ENCODE data around the gene MSANTD3. TPM values are rescaled to one million over a fixed set of nuclear protein-coding genes. Genes with fewer than 3 reads are reported as not detected.

Gene MSANTD3
- total and polyA plus RNA-seq, 2 experiments from 2014 or later = 19.7 to 34.5 TPM

DNA sequence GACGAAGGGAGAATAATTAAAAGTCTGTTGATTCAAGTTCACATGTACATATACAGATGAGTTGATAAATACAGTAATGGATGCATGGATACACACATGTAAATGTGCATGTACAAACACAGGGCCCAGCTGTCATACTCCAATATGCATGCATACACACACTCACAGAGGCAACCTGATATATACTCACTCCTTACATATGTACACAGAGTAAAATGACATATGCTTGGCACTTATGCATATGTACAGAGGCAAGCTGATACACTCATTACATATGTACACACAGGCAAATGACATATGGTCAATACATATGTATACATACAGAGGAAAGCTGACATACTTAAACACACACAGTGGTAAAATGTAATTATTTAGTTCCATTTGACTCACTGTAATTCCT, 38.8 kb downstream of the MSANTD3 start (continued):
- TF ChIP-seq, protein P1, sequence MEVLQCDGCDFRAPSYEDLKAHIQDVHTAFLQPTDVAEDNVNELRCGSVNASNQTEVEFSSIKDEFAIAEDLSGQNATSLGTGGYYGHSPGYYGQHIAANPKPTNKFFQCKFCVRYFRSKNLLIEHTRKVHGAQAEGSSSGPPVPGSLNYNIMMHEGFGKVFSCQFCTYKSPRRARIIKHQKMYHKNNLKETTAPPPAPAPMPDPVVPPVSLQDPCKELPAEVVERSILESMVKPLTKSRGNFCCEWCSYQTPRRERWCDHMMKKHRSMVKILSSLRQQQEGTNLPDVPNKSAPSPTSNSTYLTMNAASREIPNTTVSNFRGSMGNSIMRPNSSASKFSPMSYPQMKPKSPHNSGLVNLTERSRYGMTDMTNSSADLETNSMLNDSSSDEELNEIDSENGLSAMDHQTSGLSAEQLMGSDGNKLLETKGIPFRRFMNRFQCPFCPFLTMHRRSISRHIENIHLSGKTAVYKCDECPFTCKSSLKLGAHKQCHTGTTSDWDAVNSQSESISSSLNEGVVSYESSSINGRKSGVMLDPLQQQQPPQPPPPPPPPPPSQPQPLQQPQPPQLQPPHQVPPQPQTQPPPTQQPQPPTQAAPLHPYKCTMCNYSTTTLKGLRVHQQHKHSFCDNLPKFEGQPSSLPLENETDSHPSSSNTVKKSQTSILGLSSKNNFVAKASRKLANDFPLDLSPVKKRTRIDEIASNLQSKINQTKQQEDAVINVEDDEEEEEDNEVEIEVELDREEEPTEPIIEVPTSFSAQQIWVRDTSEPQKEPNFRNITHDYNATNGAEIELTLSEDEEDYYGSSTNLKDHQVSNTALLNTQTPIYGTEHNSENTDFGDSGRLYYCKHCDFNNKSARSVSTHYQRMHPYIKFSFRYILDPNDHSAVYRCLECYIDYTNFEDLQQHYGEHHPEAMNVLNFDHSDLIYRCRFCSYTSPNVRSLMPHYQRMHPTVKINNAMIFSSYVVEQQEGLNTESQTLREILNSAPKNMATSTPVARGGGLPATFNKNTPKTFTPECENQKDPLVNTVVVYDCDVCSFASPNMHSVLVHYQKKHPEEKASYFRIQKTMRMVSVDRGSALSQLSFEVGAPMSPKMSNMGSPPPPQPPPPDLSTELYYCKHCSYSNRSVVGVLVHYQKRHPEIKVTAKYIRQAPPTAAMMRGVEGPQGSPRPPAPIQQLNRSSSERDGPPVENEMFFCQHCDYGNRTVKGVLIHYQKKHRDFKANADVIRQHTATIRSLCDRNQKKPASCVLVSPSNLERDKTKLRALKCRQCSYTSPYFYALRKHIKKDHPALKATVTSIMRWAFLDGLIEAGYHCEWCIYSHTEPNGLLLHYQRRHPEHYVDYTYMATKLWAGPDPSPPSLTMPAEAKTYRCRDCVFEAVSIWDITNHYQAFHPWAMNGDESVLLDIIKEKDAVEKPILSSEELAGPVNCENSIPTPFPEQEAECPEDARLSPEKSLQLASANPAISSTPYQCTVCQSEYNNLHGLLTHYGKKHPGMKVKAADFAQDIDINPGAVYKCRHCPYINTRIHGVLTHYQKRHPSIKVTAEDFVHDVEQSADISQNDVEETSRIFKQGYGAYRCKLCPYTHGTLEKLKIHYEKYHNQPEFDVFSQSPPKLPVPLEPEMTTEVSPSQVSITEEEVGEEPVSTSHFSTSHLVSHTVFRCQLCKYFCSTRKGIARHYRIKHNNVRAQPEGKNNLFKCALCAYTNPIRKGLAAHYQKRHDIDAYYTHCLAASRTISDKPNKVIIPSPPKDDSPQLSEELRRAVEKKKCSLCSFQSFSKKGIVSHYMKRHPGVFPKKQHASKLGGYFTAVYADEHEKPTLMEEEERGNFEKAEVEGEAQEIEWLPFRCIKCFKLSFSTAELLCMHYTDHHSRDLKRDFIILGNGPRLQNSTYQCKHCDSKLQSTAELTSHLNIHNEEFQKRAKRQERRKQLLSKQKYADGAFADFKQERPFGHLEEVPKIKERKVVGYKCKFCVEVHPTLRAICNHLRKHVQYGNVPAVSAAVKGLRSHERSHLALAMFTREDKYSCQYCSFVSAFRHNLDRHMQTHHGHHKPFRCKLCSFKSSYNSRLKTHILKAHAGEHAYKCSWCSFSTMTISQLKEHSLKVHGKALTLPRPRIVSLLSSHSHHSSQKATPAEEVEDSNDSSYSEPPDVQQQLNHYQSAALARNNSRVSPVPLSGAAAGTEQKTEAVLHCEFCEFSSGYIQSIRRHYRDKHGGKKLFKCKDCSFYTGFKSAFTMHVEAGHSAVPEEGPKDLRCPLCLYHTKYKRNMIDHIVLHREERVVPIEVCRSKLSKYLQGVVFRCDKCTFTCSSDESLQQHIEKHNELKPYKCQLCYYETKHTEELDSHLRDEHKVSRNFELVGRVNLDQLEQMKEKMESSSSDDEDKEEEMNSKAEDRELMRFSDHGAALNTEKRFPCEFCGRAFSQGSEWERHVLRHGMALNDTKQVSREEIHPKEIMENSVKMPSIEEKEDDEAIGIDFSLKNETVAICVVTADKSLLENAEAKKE (CRISPR knock-in tag; IDR thresholded peaks at IDR 0.05) = no peak
- TF ChIP-seq EZH2phosphoT487 (IDR thresholded peaks at IDR 0.05; ENCODE audit: unreplicated experiment) (no peak), CREB1 (CRISPR knock-in tag; IDR thresholded peaks at IDR 0.05; ENCODE audit: low read depth) (no peak), EZH2 (IDR thresholded peaks at IDR 0.05; ENCODE audit: low read depth, unreplicated experiment) (no peak)

DNA sequence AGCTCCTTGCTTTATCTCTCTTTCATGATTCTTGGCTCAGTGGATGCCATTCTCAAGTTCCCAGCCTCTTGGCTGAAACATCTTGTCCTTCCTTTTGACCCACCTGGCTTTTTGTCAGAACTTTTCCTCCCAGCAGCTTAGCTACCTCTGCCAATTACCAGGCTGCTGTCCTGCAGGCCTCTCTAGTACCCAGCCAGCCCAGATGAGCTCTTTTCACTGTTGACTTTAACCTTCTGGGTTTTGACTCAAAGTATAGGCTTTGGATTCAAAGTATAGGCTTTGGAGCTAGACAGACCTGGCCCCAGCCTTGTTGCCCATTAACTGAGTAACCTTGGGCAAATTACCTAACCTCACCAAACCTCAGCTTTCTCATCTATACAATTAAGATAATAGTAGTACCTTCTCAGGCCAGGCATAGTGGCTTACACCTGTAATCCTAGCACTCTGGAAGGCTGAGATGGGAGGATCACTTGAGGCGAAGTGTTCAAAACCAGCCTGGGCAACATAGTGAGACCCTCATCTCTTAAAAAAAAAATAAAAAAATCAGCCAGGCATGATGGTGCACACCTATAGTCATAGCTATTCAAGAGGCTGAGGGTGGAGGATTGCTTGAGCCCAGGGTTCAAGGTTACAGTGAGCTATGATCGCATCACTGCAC, 39.4 kb downstream of the MSANTD3 start:
- Mint-ChIP-seq H3K4me3 (no peak overlapping the region), H3K27me3 (ENCODE audit: insufficient read depth, low read depth, poor library complexity) (peaks cover 3% of the 10 kb centered on the region), H3K27ac (no peak overlapping the region), H3K9me3 (no peaks in the 10 kb centered on the region), H3K36me3 (ENCODE audit: low read depth) (no peaks in the 10 kb centered on the region), H3K4me1 (peaks cover 16% of the 10 kb centered on the region)
- no peaks in the 10 kb centered on the region for H3K27me3 ChIP-seq (ENCODE audit: insufficient read depth)
- no peaks in the 10 kb centered on the region for H3K79me2 ChIP-seq (replicated peaks; ENCODE audit: insufficient read depth)
- no peak overlapping the region for H3K4me2 ChIP-seq
- DNase-seq (ENCODE audit: low spot score) = no peak
- no peaks in the 10 kb centered on the region for H3K9me2 ChIP-seq (ENCODE audit: insufficient read depth)
- H3K4me3 ChIP-seq = no peak overlapping the region
- H3F3A ChIP-seq (replicated peaks; ENCODE audit: low read depth) = no peaks in the 10 kb centered on the region
- H4K20me1 ChIP-seq (replicated peaks; ENCODE audit: insufficient read depth) = no peaks in the 10 kb centered on the region
- H2AFZ ChIP-seq = no peak overlapping the region
- H3K27ac ChIP-seq (ENCODE audit: low read depth) = no peak overlapping the region
- no peak for ATAC-seq
- H3K4me1 ChIP-seq (ENCODE audit: insufficient read depth) = peaks cover 6% of the 10 kb centered on the region; the same call in 1 of the 2 replicates
- no peaks in the 10 kb centered on the region for H3K36me3 ChIP-seq (ENCODE audit: insufficient read depth)
- TF ChIP-seq EZH2 (IDR thresholded peaks at IDR 0.05; ENCODE audit: low read depth, unreplicated experiment) = no peak
- no peak for TF ChIP-seq POLR2AphosphoS5 (IDR thresholded peaks at IDR 0.05; ENCODE audit: low read depth)
- TF ChIP-seq ZNF114 (CRISPR knock-in tag; IDR thresholded peaks at IDR 0.05) = no peak
- TF ChIP-seq EZH2phosphoT487 (IDR thresholded peaks at IDR 0.05; ENCODE audit: unreplicated experiment) = no peak

Data from GM23338 (cell line).